Liver (tissue), 9 donors: ENCODE data around the gene RNF144B. TPM values are rescaled to one million over a fixed set of nuclear protein-coding genes. Genes with fewer than 3 reads are reported as not detected.

Experiments used
- DNase-seq: peaks from one replicate; pipeline ENCODE4 v3.0.0-alpha.2; 2017; ENCODE audit warnings: low spot score
- H3K27ac ChIP-seq, 2 donors: one replicate each; pipeline ENCODE4 v1.7.0; 2013; ENCODE audit warnings: inconsistent platforms in 2 of 2, low read length in 2 of 2, control low read depth in 1 of 2, low read depth in 1 of 2, mild to moderate bottlenecking in 1 of 2
- H3K27me3 ChIP-seq, 4 donors: one replicate each; pipeline versions ENCODE4 v1.6.1 to v1.7.0; 2013; ENCODE audit warnings: low read length in 3 of 4, inconsistent platforms in 1 of 4, mild to moderate bottlenecking in 1 of 4, moderate library complexity in 1 of 4; ENCODE audit not compliant: control insufficient read depth in 4 of 4, insufficient read depth in 4 of 4
- H3K36me3 ChIP-seq, 4 donors: one replicate each; pipeline versions ENCODE4 v1.6.1 to v1.7.0; 2013; ENCODE audit warnings: low read length in 3 of 4, mild to moderate bottlenecking in 3 of 4, low read depth in 1 of 4, moderate library complexity in 1 of 4; ENCODE audit not compliant: control insufficient read depth in 4 of 4, insufficient read depth in 3 of 4
- H3K4me1 ChIP-seq, 4 donors: one replicate each; pipeline versions ENCODE4 v1.6.1 to v1.7.0; 2013; ENCODE audit warnings: low read length in 3 of 4, mild to moderate bottlenecking in 3 of 4, moderate library complexity in 1 of 4; ENCODE audit not compliant: control insufficient read depth in 4 of 4, insufficient read depth in 4 of 4
- H3K4me3 ChIP-seq, 3 donors: one replicate each; pipeline versions ENCODE4 v1.6.1 to v1.7.0; 2013; ENCODE audit warnings: low read length in 3 of 3, control low read depth in 1 of 3, low read depth in 1 of 3, mild to moderate bottlenecking in 1 of 3
- H3K9ac ChIP-seq, 2 donors: one replicate each; pipeline ENCODE4 v1.7.0; 2013; ENCODE audit warnings: low read length in 2 of 2, mild to moderate bottlenecking in 2 of 2, moderate library complexity in 2 of 2, control low read depth in 1 of 2, low read depth in 1 of 2
- H3K9me3 ChIP-seq, 4 donors: one replicate each; pipeline versions ENCODE4 v1.6.1 to v1.7.0; 2013; ENCODE audit warnings: low read length in 3 of 4; ENCODE audit not compliant: control insufficient read depth in 4 of 4
- ATF3 ChIP-seq: IDR thresholded peaks from 2 replicates; pipeline ENCODE4 v1.6.1; 2016; ENCODE audit warnings: antibody characterized with exemption
- CTCF ChIP-seq: fragments of 150-350 bp; IDR thresholded peaks from 2 replicates; pipeline ENCODE4 v1.5.1; 2017; ENCODE audit warnings: improper control_type of control experiment, low read depth, low read length; ENCODE audit not compliant: missing input control
- EGR1 ChIP-seq, 2 donors: IDR thresholded peaks; 2 replicates each; pipeline ENCODE4 v1.6.1; 2016 to 2018; ENCODE audit warnings: antibody characterized with exemption in 2 of 2, low read depth in 2 of 2
- FOXA1 ChIP-seq: IDR thresholded peaks from 2 replicates; pipeline ENCODE4 v1.6.1; 2016; ENCODE audit warnings: antibody characterized with exemption
- FOXA2 ChIP-seq: IDR thresholded peaks from 2 replicates; pipeline ENCODE4 v1.6.1; 2016; ENCODE audit warnings: antibody characterized with exemption
- GABPA ChIP-seq, 2 donors: IDR thresholded peaks in 1 of 2; conservative IDR thresholded peaks in 1 of 2; 2 replicates each; pipeline ENCODE4 v1.6.1; 2016; ENCODE audit warnings: antibody characterized with exemption in 2 of 2, mild to moderate bottlenecking in 1 of 2, moderate library complexity in 1 of 2
- HNF4A ChIP-seq, 2 donors: conservative IDR thresholded peaks; 2 replicates each; pipeline ENCODE4 v1.6.1; 2016; ENCODE audit warnings: antibody characterized with exemption in 2 of 2, mild to moderate bottlenecking in 2 of 2
- HNF4G ChIP-seq: IDR thresholded peaks from 2 replicates; pipeline ENCODE4 v1.6.1; 2016; ENCODE audit warnings: antibody characterized with exemption
- JUND ChIP-seq, 2 donors: IDR thresholded peaks; 2 replicates each; pipeline ENCODE4 v1.6.1; 2016; ENCODE audit warnings: antibody characterized with exemption in 2 of 2
- MAX ChIP-seq: IDR thresholded peaks from 2 replicates; pipeline ENCODE4 v1.6.1; 2016; ENCODE audit warnings: antibody characterized with exemption
- NR2F2 ChIP-seq: IDR thresholded peaks from 2 replicates; pipeline ENCODE4 v1.6.1; 2016; ENCODE audit warnings: antibody characterized with exemption
- RAD21 ChIP-seq, 2 donors: IDR thresholded peaks; 2 replicates each; pipeline ENCODE4 v1.6.1; 2016; ENCODE audit warnings: antibody characterized with exemption in 2 of 2, mild to moderate bottlenecking in 2 of 2
- RXRA ChIP-seq, 2 donors: IDR thresholded peaks; 2 replicates each; pipeline ENCODE4 v1.6.1; 2017 to 2018; ENCODE audit warnings: antibody characterized with exemption in 2 of 2, mild to moderate bottlenecking in 1 of 2
- SP1 ChIP-seq: IDR thresholded peaks from 2 replicates; pipeline ENCODE4 v1.6.1; 2018; ENCODE audit warnings: antibody characterized with exemption, mild to moderate bottlenecking
- TAF1 ChIP-seq: conservative IDR thresholded peaks from 2 replicates; pipeline ENCODE4 v1.6.1; 2016; ENCODE audit warnings: antibody characterized with exemption, mild to moderate bottlenecking
- YY1 ChIP-seq: IDR thresholded peaks from 2 replicates; pipeline ENCODE4 v1.6.1; 2016; ENCODE audit warnings: antibody characterized with exemption, mild to moderate bottlenecking
- ZBTB33 ChIP-seq: IDR thresholded peaks from 2 replicates; pipeline ENCODE4 v1.6.1; 2016; ENCODE audit warnings: antibody characterized with exemption
- WGBS: extraction: QIAGEN DNeasy Blood & Tissue Kit; methylation state at CpG from one replicate; pipeline ENCODE4 v1.1.7; 2013; 5-methylcytosine and 5-hydroxymethylcytosine counted together
- polyA plus RNA-seq, 2 donors: library from polyadenylated mRNA; stranded (reverse) in 1 of 2; unstranded in 1 of 2; fragments of 200-250 nt in 1 of 2; fragments of >200 nt in 1 of 2; fragmentation: Nextera tagmentation in 1 of 2; extraction: Ambion mirVana in 1 of 2; gene quantifications; one replicate each; pipeline versions ENCODE4 v1.2.1 to v1.2.3, GENCODE V29; 2013 to 2015
- total RNA-seq, 2 donors: library from RNA; depleted of rRNA; stranded (reverse); fragments of >200 nt; gene quantifications; one replicate each; pipeline ENCODE4 v1.2.3, GENCODE V29; 2014
- donor health status: healthy.
- donor health status: healthy.
- donor health status: healthy.
- donor health status: healthy.
- donor health status: healthy.

RNF144B gene
- total and polyA plus RNA-seq, 4 donors: 3.0 to 15.1 (median 7.6) TPM

GRCh38 chr6:18368277-18369105 is 18.7 kb upstream of the RNF144B start:
- DNase-seq: no peak
- TF ChIP-seq FOXA1 (no peak), HNF4A (conservative IDR thresholded peaks at IDR 0.05) (no peak), CTCF (no peak), TAF1 (no peak), JUND (IDR thresholded peaks at IDR 0.05) (no peak), YY1 (no peak), RAD21 (IDR thresholded peaks at IDR 0.05) (no peak), ATF3 (no peak), NR2F2 (no peak), RXRA (IDR thresholded peaks at IDR 0.05) (no peak), SP1 (no peak), HNF4G (no peak), ZBTB33 (no peak), GABPA (IDR thresholded peaks at IDR 0.05 in 1 of 2, conservative IDR thresholded peaks at IDR 0.05 in 1 of 2) (no peak), FOXA2 (no peak), MAX (no peak)
- Histone ChIP-seq H3K9ac (no peak overlapping the region), H3K9me3 (no peaks in the 10 kb centered on the region), H3K4me3 (no peak overlapping the region), H3K27me3 (no peaks in the 10 kb centered on the region), H3K27ac (no peak overlapping the region), H3K36me3 (no peaks in the 10 kb centered on the region), H3K4me1 (peaks cover 0 to 6% (median 0%) of the 10 kb centered on the region in 4 donors)
- 93% methylated on average over 25 of the region's 25 CpGs for WGBS

GRCh38 chr6:18371010-18371409 is 16.1 kb upstream of the RNF144B start:
- Histone ChIP-seq H3K36me3 (no peaks in the 10 kb centered on the region), H3K27ac (no peak overlapping the region), H3K4me3 (no peak overlapping the region), H3K9me3 (no peaks in the 10 kb centered on the region), H3K27me3 (no peaks in the 10 kb centered on the region), H3K4me1 (no peaks in the 10 kb centered on the region), H3K9ac (no peak overlapping the region)
- TF ChIP-seq HNF4A (conservative IDR thresholded peaks at IDR 0.05): no peak
- TF ChIP-seq CTCF: no peak
- TF ChIP-seq EGR1 (IDR thresholded peaks at IDR 0.05; ENCODE audit: low read depth in 2 of 2): no peak
- no peak for TF ChIP-seq NR2F2
- TF ChIP-seq FOXA2: no peak
- no peak for DNase-seq
- WGBS: 82% methylated on average over 5 of the region's 5 CpGs
